H1 (cell line): Measurements from ENCODE around the gene ARHGEF4. TPM values are rescaled to one million over a fixed set of nuclear protein-coding genes. Genes with fewer than 3 reads are reported as not detected.
A peak's percentile ranks its signal among the peaks of the same experiment; 100 is the strongest.

Experiments
- CTCF ChIA-PET: fragments of 300-600 bp; sonication (Branson Sonifier 250); formaldehyde crosslinking; loops from one replicate; lab custom pipeline; 2021; ENCODE audit not compliant: partially characterized antibody; lab: Charles Lee
- POLR2A ChIA-PET: fragments of 300-600 bp; sonication (Branson Sonifier 250); formaldehyde crosslinking; loops from one replicate; lab custom pipeline; 2021; ENCODE audit warnings: inconsistent platforms; ENCODE audit not compliant: partially characterized antibody; lab: Charles Lee
- DNase-seq, 2 experiments: peaks; one replicate each; pipeline versions ENCODE4 v3.0.0 to v3.0.0-alpha.2; 2010 to 2022; ENCODE audit warnings: low spot score in 2 of 2, low read depth in 1 of 2, mixed read lengths in 1 of 2
- FAIRE-seq: peaks from 2 replicates; lab custom pipeline; 2011; peaks lifted over from hg19 to GRCh38; lab: Jason Lieb, UNC
- H2AFZ ChIP-seq: 2 replicates; pipeline ENCODE4 v1.8.1; 2012; ENCODE audit warnings: low read length, inconsistent platforms
- H2AK5ac ChIP-seq: 2 replicates; pipeline ENCODE4 v1.6.1; 2013; ENCODE audit warnings: low read depth, low read length
- H2BK120ac ChIP-seq: replicated peaks from 2 replicates; pipeline ENCODE3; 2013; ENCODE audit warnings: low read depth, low read length, inconsistent platforms
- H2BK12ac ChIP-seq: 2 replicates; pipeline ENCODE4 v1.6.1; 2013; ENCODE audit warnings: low read depth, low read length
- H2BK15ac ChIP-seq: 2 replicates; pipeline ENCODE4 v1.6.1; 2013; ENCODE audit warnings: low read length
- H2BK20ac ChIP-seq: 2 replicates; pipeline ENCODE4 v1.6.1; 2013; ENCODE audit warnings: low read length
- H2BK5ac ChIP-seq: 2 replicates; pipeline ENCODE4 v1.6.1; 2013; ENCODE audit warnings: low read depth, low read length
- H3K14ac ChIP-seq: 2 replicates; pipeline ENCODE4 v1.6.1; 2013; ENCODE audit warnings: inconsistent platforms; ENCODE audit not compliant: insufficient read length
- H3K18ac ChIP-seq: 2 replicates; pipeline ENCODE4 v1.6.1; 2013; ENCODE audit warnings: low read length; ENCODE audit errors: extremely low read depth
- H3K23ac ChIP-seq: 2 replicates; pipeline ENCODE4 v1.6.1; 2013; ENCODE audit warnings: inconsistent platforms; ENCODE audit not compliant: insufficient read length
- H3K23me2 ChIP-seq: 2 replicates; pipeline ENCODE4 v1.6.1; 2013; ENCODE audit warnings: low read depth, low read length
- H3K27ac ChIP-seq: 2 replicates; pipeline ENCODE4 v1.6.1; 2011; ENCODE audit warnings: low read depth, low read length, inconsistent platforms
- H3K27me3 ChIP-seq, 4 experiments: replicated peaks in 1 of 4; 1 replicate in 1 of 4; 2 replicates in 3 of 4; pipeline versions ENCODE4 v1.6.1 to v1.8.1; 2011 to 2013; ENCODE audit warnings: low read length in 3 of 4, mild to moderate bottlenecking in 3 of 4, inconsistent platforms in 2 of 4, mixed read lengths in 2 of 4, moderate library complexity in 1 of 4; ENCODE audit not compliant: control insufficient read depth in 3 of 4, insufficient read depth in 3 of 4; ENCODE audit errors: extremely low read depth in 1 of 4
- H3K36me3 ChIP-seq, 4 experiments: 2 replicates each; pipeline versions ENCODE4 v1.6.1 to v1.8.1; 2011 to 2013; ENCODE audit warnings: mild to moderate bottlenecking in 4 of 4, low read length in 3 of 4, moderate library complexity in 2 of 4, control low read depth in 1 of 4, inconsistent platforms in 1 of 4; ENCODE audit not compliant: insufficient read depth in 4 of 4, control insufficient read depth in 2 of 4
- H3K4ac ChIP-seq: replicated peaks from 2 replicates; pipeline ENCODE3; 2013; ENCODE audit warnings: low read length, low read depth, mixed read lengths, inconsistent platforms; ENCODE audit not compliant: insufficient read length
- H3K4me1 ChIP-seq, 4 experiments: replicated peaks in 1 of 4; 1 replicate in 1 of 4; 2 replicates in 3 of 4; pipeline versions ENCODE4 v1.6.1 to v1.8.1; 2011 to 2013; ENCODE audit warnings: low read length in 3 of 4, inconsistent platforms in 2 of 4, mixed read lengths in 1 of 4; ENCODE audit not compliant: insufficient read depth in 4 of 4, control insufficient read depth in 3 of 4
- H3K4me2 ChIP-seq, 2 experiments: 2 replicates each; pipeline versions ENCODE4 v1.6.1 to v1.8.1; 2011 to 2013; ENCODE audit warnings: low read depth in 2 of 2, low read length in 2 of 2, control low read depth in 1 of 2, inconsistent platforms in 1 of 2, mild to moderate bottlenecking in 1 of 2; ENCODE audit not compliant: insufficient read depth in 1 of 2
- H3K4me3 ChIP-seq, 4 experiments: fragments of 200-600, 300-600 bp in 1 of 4; sonication (generic), shearing (Covaris generic), sonication (Bioruptor Twin) in 1 of 4; 2 replicates each; pipeline versions ENCODE4 v1.5.1 to v1.8.1; 2011 to 2016; ENCODE audit warnings: low read length in 4 of 4, low read depth in 3 of 4, control low read depth in 2 of 4, inconsistent platforms in 2 of 4, mild to moderate bottlenecking in 2 of 4, mixed read lengths in 1 of 4, moderate library complexity in 1 of 4; ENCODE audit not compliant: insufficient read depth in 2 of 4; ENCODE audit errors: extremely low read depth in 1 of 4
- H3K56ac ChIP-seq: replicated peaks from 2 replicates; pipeline ENCODE3; 2013; ENCODE audit warnings: low read depth, mild to moderate bottlenecking, mixed read lengths, low read length, inconsistent platforms; ENCODE audit not compliant: insufficient read length
- H3K79me1 ChIP-seq: 2 replicates; pipeline ENCODE4 v1.6.1; 2013; ENCODE audit warnings: low read depth, low read length, control low read depth
- H3K79me2 ChIP-seq, 2 experiments: 2 replicates each; pipeline versions ENCODE4 v1.6.1 to v1.8.1; 2012 to 2013; ENCODE audit warnings: low read length in 2 of 2, mild to moderate bottlenecking in 2 of 2, inconsistent platforms in 1 of 2; ENCODE audit not compliant: insufficient read depth in 2 of 2, control insufficient read depth in 1 of 2
- H3K9ac ChIP-seq, 4 experiments: replicated peaks in 1 of 4; 1 replicate in 1 of 4; 2 replicates in 3 of 4; pipeline versions ENCODE4 v1.6.1 to v1.8.1; 2011 to 2013; ENCODE audit warnings: low read depth in 3 of 4, low read length in 3 of 4, control low read depth in 2 of 4, mild to moderate bottlenecking in 2 of 4, moderate library complexity in 2 of 4, inconsistent platforms in 1 of 4; ENCODE audit errors: extremely low read depth in 1 of 4
- H3K9me3 ChIP-seq, 2 experiments: 2 replicates each; pipeline versions ENCODE4 v1.6.1 to v1.8.1; 2012 to 2013; ENCODE audit warnings: mild to moderate bottlenecking in 2 of 2, moderate library complexity in 2 of 2, control low read depth in 1 of 2, inconsistent platforms in 1 of 2, low read depth in 1 of 2, low read length in 1 of 2, mixed read lengths in 1 of 2; ENCODE audit not compliant: insufficient read depth in 2 of 2
- H4K20me1 ChIP-seq, 2 experiments: replicated peaks in 1 of 2; 2 replicates each; pipeline versions ENCODE3 to v1.8.1; 2011 to 2013; ENCODE audit warnings: inconsistent platforms in 2 of 2, low read length in 2 of 2, mild to moderate bottlenecking in 1 of 2; ENCODE audit not compliant: insufficient read depth in 2 of 2, control insufficient read depth in 1 of 2
- H4K5ac ChIP-seq: 2 replicates; pipeline ENCODE4 v1.6.1; 2013; ENCODE audit warnings: low read length, low read depth, mixed read lengths, inconsistent platforms; ENCODE audit not compliant: insufficient read length
- H4K8ac ChIP-seq: 2 replicates; pipeline ENCODE4 v1.8.0; 2013; ENCODE audit warnings: mild to moderate bottlenecking, moderate library complexity, low read length, inconsistent platforms; ENCODE audit not compliant: insufficient read depth; ENCODE audit errors: extremely low read depth
- H4K91ac ChIP-seq: replicated peaks from 2 replicates; pipeline ENCODE3; 2013; ENCODE audit warnings: low read length, mixed read lengths, inconsistent platforms; ENCODE audit not compliant: insufficient read length
- EP300 ChIP-seq, 2 experiments: IDR thresholded peaks; 1 replicate in 1 of 2; 2 replicates in 1 of 2; pipeline ENCODE4 v1.6.1; 2011 to 2012; ENCODE audit warnings: low read depth in 2 of 2, low read length in 2 of 2, mild to moderate bottlenecking in 2 of 2, borderline replicate concordance in 1 of 2, inconsistent platforms in 1 of 2, moderate library complexity in 1 of 2
- HDAC6 ChIP-seq: IDR thresholded peaks from one replicate; pipeline ENCODE4 v1.7.1; 2012; ENCODE audit warnings: low read depth, mild to moderate bottlenecking, inconsistent platforms, low read length, moderate library complexity
- KDM5A ChIP-seq: fragments of 200-600 bp; IDR thresholded peaks from 2 replicates; pipeline ENCODE4 v1.7.1; 2012; ENCODE audit warnings: mild to moderate bottlenecking, low read length, inconsistent platforms, mixed read lengths
- NRF1 ChIP-seq: IDR thresholded peaks from 2 replicates; pipeline ENCODE4 v1.6.1; 2011; ENCODE audit warnings: mild to moderate bottlenecking, low read depth, low read length, improper control_type of control experiment
- PHF8 ChIP-seq: fragments of 200-600 bp; sonication (generic); conservative IDR thresholded peaks from 2 replicates; pipeline ENCODE4 v1.7.1; 2012; ENCODE audit warnings: low read depth, mild to moderate bottlenecking, inconsistent platforms, low read length, moderate library complexity
- POLR2AphosphoS5 ChIP-seq: IDR thresholded peaks from 2 replicates; pipeline ENCODE4 v1.6.1; 2011; ENCODE audit warnings: low read depth, low read length
- RBBP5 ChIP-seq: IDR thresholded peaks from 2 replicates; pipeline ENCODE4 v1.7.1; 2012; ENCODE audit warnings: low read depth, mild to moderate bottlenecking, inconsistent platforms, low read length, moderate library complexity, borderline replicate concordance
- SP1 ChIP-seq: IDR thresholded peaks from 2 replicates; pipeline ENCODE4 v1.6.1; 2011; ENCODE audit warnings: low read depth, low read length
- SP4 ChIP-seq: IDR thresholded peaks from 2 replicates; pipeline ENCODE4 v1.6.1; 2012; ENCODE audit warnings: low read length, inconsistent platforms
- TCF12 ChIP-seq: IDR thresholded peaks from 2 replicates; pipeline ENCODE4 v1.6.1; 2011; ENCODE audit warnings: low read depth, mild to moderate bottlenecking, low read length
- WGBS, 2 experiments: shearing (Covaris generic) in 1 of 2; methylation state at CpG; one replicate each; pipeline versions ENCODE4 v1.1.6 to v1.1.7; 2013 to 2015; ENCODE audit warnings: low lambda C conversion rate in 2 of 2, mixed read lengths in 2 of 2, inconsistent platforms in 1 of 2, low coverage in 1 of 2, missing lambda C conversion rate in 1 of 2; ENCODE audit not compliant: insufficient replicate concordance in 2 of 2, insufficient coverage in 1 of 2, insufficient read length in 1 of 2; ENCODE audit errors: extremely low coverage in 1 of 2, missing lambda C conversion rate in 1 of 2; 5-methylcytosine and 5-hydroxymethylcytosine counted together
- polyA plus RNA-seq, 7 experiments: library from polyadenylated mRNA; depleted of rRNA in 3 of 7; stranded (reverse) in 5 of 7; unstranded in 2 of 7; fragments of >200 nt in 5 of 7; fragments of 200-250 nt in 2 of 7; gene quantifications; 1 replicate in 5 of 7; 2 replicates in 1 of 7; 4 replicates in 1 of 7; pipeline versions ENCODE4 v1.2.1 to v1.2.3, GENCODE V29; 2011 to 2013; ENCODE audit warnings: missing spikeins in 2 of 7, mixed read lengths in 2 of 7
- total RNA-seq: library from RNA; stranded (reverse); fragmentation: NEBNext Ultra II Directional; extraction: Animal tissue kit (Norgen Biotek cat#: 25700); gene quantifications from 2 replicates; pipeline ENCODE4 v1.2.1, GENCODE V29; 2021
- TF ChIP-seq, protein P1 (sequence below): IDR thresholded peaks from 2 replicates; pipeline ENCODE4 v1.6.1; 2011; ENCODE audit warnings: low read length, improper control_type of control experiment

ARHGEF4 gene
- total and polyA plus RNA-seq, 2 of the 8 experiments (the other 6 are each of a cell fraction or from before 2014, with no cell fraction given) = 10.6 to 14.6 TPM

GRCh38 chr2:131093006-131093695 is 256.4 kb downstream of the ARHGEF4 start, which contains the start of gene FAM168B:
TSS of gene FAM168B (minus strand) at chr2:131093460. CDS start at chr2:131082646, 10,814 bp downstream.
- ChIA-PET CTCF (interaction anchor here (1.7 kb wide), 1 partner anchor 10 kb away, joined by 8 read pairs; no protein-coding TSS in a partner anchor), POLR2A (interaction anchor here (0.6 to 5.1 kb wide), 27 partner anchors 11 to 1550 kb away, joined by 3 to 60 read pairs (median 5); partner anchors contain the start of gene PLEKHB2)
- Histone ChIP-seq H3K4me1 (no peaks in the 10 kb centered on the region), H2BK120ac (peak within 1 kb of the TSS; percentile 6), H4K8ac (peak within 1 kb of the TSS; percentile 100), H2BK5ac (peak within 1 kb of the TSS; percentile 87; the same call in 1 of the 2 replicates), H3K23ac (no peak within 1 kb of the TSS), H3K18ac (peak within 1 kb of the TSS; percentile 83), H3K79me2 (peaks cover 23 to 45% of the 10 kb centered on the region in 2 experiments), H2AFZ (0 out of 2 replicates have a peak within 1 kb of the TSS, but pooled peaks have one; percentile 73), H3K56ac (peak within 1 kb of the TSS; percentile 96), H3K9ac (peak within 1 kb of the TSS; percentile 90 to 99 (median 98)), H3K27ac (peak within 1 kb of the TSS; percentile 99), H4K20me1 (peaks cover 0 to 3% of the 10 kb centered on the region in 2 experiments), H2AK5ac (no peak within 1 kb of the TSS), H3K4ac (no peak within 1 kb of the TSS), H4K91ac (no peak within 1 kb of the TSS), H3K36me3 (peaks cover 6 to 18% (median 9%) of the 10 kb centered on the region in 4 experiments), H3K9me3 (no peaks in the 10 kb centered on the region), H3K4me2 (peak within 1 kb of the TSS; percentile 73 to 86), H3K23me2 (no peaks in the 10 kb centered on the region), H4K5ac (peak within 1 kb of the TSS; percentile 97), H3K14ac (no peak within 1 kb of the TSS), H2BK20ac (no peak within 1 kb of the TSS), H3K4me3 (peak within 1 kb of the TSS; percentile 79 to 94 (median 87)), H2BK12ac (no peak within 1 kb of the TSS), H3K27me3 (no peaks in the 10 kb centered on the region), H2BK15ac (no peak within 1 kb of the TSS), H3K79me1 (no peaks in the 10 kb centered on the region)
- WGBS, 2 experiments = 2% methylated on average over 73 of the region's 107 CpGs; no CpG with 5 or more reads in 1 of the 2 experiments
- FAIRE-seq (no peak), DNase-seq (peak; percentile 57 to 93)
- TF ChIP-seq SP1 = 0 out of 2 replicates have a peak, but pooled peaks have one; percentile 3
- TF ChIP-seq KDM5A = no peak
- TF ChIP-seq, protein P1, sequence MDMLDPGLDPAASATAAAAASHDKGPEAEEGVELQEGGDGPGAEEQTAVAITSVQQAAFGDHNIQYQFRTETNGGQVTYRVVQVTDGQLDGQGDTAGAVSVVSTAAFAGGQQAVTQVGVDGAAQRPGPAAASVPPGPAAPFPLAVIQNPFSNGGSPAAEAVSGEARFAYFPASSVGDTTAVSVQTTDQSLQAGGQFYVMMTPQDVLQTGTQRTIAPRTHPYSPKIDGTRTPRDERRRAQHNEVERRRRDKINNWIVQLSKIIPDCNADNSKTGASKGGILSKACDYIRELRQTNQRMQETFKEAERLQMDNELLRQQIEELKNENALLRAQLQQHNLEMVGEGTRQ = peak; percentile 92
- TF ChIP-seq RBBP5 = peak; percentile 88; the same call in 1 of the 2 replicates
- no peak for TF ChIP-seq HDAC6
- TF ChIP-seq NRF1 = peak; percentile 15; the same call in 1 of the 2 replicates
- TF ChIP-seq TCF12 = no peak
- peak in 1 of 2 experiments; percentile 3; a peak in 1 of 3 replicates for TF ChIP-seq EP300 (IDR thresholded peaks at IDR 0.05; ENCODE audit: borderline replicate concordance in 1 of 2, low read depth in 2 of 2, low read length in 2 of 2)
- peak; percentile 82 for TF ChIP-seq POLR2AphosphoS5
- peak; percentile 99 for TF ChIP-seq PHF8
- no peak for TF ChIP-seq SP4
